GM12801 (cell line): Measurements from ENCODE around the gene DAP.

Experiments
- CTCF ChIP-seq: IDR thresholded peaks from one replicate; pipeline ENCODE4 v1.5.1; 2011; ENCODE audit warnings: control low read depth; ENCODE audit not compliant: insufficient read length; ENCODE audit errors: extremely low read depth

The DAP gene

DNA sequence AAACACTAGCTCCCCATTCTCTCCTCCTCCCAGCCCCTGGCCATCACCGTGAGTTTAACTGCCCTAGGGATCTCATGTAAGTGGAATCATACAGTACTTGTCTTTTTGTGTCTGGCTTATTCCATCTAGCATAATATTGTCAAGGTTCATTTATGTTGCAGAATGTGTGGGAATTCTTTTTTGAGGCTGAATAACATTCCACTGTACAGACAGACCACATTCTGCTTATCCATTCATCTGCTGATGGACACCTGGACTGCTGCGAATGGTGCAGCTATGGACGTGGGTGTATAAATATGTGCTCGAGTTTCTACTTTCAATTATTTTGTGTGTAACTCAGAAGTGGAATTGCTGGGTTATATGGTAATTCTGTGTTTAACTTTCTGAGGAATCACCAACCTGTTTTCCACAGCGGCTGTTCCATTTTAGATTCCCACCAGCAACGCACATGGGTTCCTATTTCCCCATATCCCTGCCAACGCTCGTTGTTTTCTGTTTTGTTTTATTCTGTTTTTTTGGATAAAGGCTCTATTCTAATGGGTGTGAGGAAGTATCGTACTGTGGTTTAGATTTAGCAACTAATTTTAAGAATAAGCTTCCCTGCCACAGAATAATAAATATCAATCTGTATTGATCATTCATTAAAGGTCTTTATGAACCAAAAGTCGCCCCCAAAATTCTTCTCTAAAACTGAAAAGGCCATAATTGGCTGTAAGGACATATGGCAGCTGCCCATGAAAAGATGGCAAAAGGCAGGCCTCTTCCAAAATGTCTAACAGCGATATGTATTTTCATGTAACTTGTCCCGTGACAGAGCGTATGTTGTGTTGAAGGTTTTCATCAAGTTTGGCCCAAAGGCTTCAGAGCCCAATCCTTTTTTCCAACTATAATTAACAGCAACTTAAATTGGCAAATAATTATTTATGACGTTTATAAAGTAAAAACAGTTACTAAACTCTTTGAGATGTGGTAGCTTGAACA is 70.3 kb downstream of the DAP start:
- no peak for TF ChIP-seq CTCF

DNA sequence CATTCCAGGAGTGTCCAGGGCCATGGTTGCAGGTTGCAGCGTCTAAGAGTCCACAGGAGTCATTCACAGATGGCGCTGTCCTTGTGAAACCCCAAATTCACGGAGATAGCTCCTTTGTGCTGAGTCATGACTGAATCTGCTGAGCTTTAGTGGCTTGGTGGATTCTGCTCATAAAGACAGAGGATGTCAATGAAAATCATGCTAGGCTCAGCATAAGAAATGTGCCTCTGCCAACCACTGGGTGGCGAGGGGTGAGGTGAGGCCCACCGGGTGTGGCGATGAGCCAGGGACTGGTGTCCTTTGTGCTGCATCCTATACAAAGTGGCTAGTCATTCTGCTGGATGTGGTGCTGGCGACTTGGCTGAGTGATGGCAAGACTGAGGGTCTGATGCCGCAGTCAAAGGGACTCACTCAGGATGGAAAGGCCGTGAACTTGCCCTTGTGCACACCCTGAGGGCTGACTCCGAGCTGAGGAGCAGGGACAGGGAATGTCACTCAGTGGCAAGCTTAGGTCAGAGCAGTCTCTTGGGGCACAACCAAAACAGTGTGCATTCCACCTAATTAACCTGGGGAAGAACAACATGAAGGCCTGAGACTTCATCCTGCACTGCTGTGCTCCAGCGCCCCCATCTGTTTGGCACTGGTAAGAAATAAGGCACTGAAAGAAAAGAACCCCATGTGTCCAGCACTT is 71.5 kb downstream of the DAP start:
- no peak for TF ChIP-seq CTCF

DNA sequence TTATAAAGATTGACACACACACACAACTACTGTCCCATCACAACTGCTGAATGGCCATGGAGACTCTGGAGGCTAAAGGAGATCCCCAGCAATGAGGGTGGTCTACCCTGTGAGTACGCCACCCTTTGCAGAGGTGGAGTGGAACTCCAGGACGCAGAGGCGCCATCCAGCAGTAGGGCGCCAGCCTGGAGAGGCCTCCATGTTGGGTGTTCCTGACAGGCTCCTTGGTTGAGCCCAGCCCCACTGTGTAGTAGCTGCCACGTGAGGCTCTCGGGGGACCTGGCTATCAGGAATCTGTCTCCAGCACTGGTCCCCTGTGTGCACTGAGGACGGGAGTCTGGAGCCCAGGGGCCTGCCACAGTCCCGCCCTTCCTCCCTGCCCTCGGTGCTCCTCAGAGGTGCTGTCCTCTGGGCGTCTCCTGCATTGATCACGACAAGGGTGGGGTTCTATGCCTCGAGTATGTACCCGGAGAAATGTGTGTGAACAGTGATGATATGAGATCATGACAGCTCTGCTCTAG is 72.3 kb downstream of the DAP start:
- no peak for TF ChIP-seq CTCF

GRCh38 chr5:10686890-10687289 is 74.1 kb downstream of the DAP start:
- no peak for TF ChIP-seq CTCF

DNA sequence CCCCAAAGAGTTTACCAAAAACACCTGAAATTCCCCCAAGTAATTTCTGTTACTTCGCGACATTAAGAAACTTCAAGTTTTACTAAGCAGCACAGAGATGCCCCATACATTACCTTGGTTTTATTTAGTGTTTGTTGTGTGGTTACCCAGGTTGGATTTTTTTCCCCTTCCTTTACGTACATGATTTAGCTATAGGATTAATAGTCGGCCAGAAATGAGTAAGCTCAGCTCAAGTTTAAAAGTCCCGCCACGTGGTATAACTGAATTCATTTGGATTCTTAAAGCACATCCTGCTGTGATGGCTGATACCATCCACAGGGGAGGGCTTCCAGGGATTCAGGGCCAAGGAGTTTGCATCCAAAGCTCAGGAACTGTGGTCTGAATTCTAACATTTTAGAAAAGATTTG is 75.9 kb downstream of the DAP start:
- no peak for TF ChIP-seq CTCF

GRCh38 chr5:10684303-10685086 is 76.5 kb downstream of the DAP start:
- TF ChIP-seq CTCF, result no peak
